Sigmoid colon (tissue), 4 donors: ENCODE measurements around the gene NCKAP5.

Experiments
- CTCF ChIP-seq, 4 experiments: fragments of 450-650 bp in 3 of 4; fragments of 200-600 bp in 1 of 4; IDR thresholded peaks; one replicate each; pipeline ENCODE4 v1.5.1; 2016 to 2019; ENCODE audit warnings: antibody characterized with exemption in 4 of 4, mild to moderate bottlenecking in 3 of 4, moderate library complexity in 2 of 4
- POLR2A ChIP-seq, 2 donors: fragments of 450-650 bp; IDR thresholded peaks; one replicate each; pipeline ENCODE4 v1.6.1; 2016; ENCODE audit warnings: antibody characterized with exemption in 2 of 2, mild to moderate bottlenecking in 2 of 2, moderate library complexity in 2 of 2
- POLR2AphosphoS5 ChIP-seq, 4 donors: sonication (generic); formaldehyde crosslinking; IDR thresholded peaks; one replicate each; pipeline ENCODE4 v1.6.1; 2017; ENCODE audit warnings: antibody characterized with exemption in 4 of 4

- no peak for TF ChIP-seq POLR2A (IDR thresholded peaks at IDR 0.05)
- no peak for TF ChIP-seq CTCF (IDR thresholded peaks at IDR 0.05)
- TF ChIP-seq POLR2AphosphoS5 (IDR thresholded peaks at IDR 0.05) = no peak
Measured at GRCh38 chr2:133442393-133442792, 125.9 kb downstream of the NCKAP5 start.
